Effector memory CD8-positive, alpha-beta T cell (primary cell): Measurements from ENCODE around the gene GCNT2.
A peak's percentile ranks its signal among the peaks of the same experiment; 100 is the strongest.

Source experiments
- ATAC-seq: fragments of 150-1000 bp; cut with Tn5 transposase; replicated peaks from 2 replicates; pipeline ENCODE4 v1.10.0; 2021; ENCODE audit warnings: mild to moderate bottlenecking, moderate library complexity
- DNase-seq, 3 experiments: peaks; one replicate each; pipeline ENCODE4 v3.0.0; 2021
- H3K27ac Mint-ChIP-seq, 2 donors: one replicate each; pipeline ENCODE4 v1.8.0; 2022; ENCODE audit warnings: mild to moderate bottlenecking in 2 of 2, mixed read lengths in 2 of 2, moderate library complexity in 2 of 2
- H3K27me3 Mint-ChIP-seq, 2 donors: one replicate each; pipeline ENCODE4 v1.8.0; 2022; ENCODE audit warnings: mixed read lengths in 2 of 2
- H3K36me3 Mint-ChIP-seq: one replicate; pipeline ENCODE4 v1.8.0; 2022; ENCODE audit warnings: mild to moderate bottlenecking, moderate library complexity, mixed read lengths; ENCODE audit not compliant: insufficient read depth
- H3K4me1 Mint-ChIP-seq, 2 donors: one replicate each; pipeline ENCODE4 v1.8.0; 2022; ENCODE audit warnings: low read depth in 2 of 2, mixed read lengths in 2 of 2
- H3K4me3 Mint-ChIP-seq, 2 donors: one replicate each; pipeline ENCODE4 v1.8.0; 2022; ENCODE audit warnings: mild to moderate bottlenecking in 2 of 2, mixed read lengths in 2 of 2, moderate library complexity in 2 of 2
- H3K9me3 Mint-ChIP-seq, 2 donors: one replicate each; pipeline ENCODE4 v1.8.0; 2022; ENCODE audit warnings: mixed read lengths in 2 of 2

Gene GCNT2

GRCh38 chr6:10542213-10542612, 21.1 kb downstream of the GCNT2 start:
- Mint-ChIP-seq H3K4me1 (peaks cover 3 to 5% of the 10 kb centered on the region in 2 donors), H3K27me3 (no peaks in the 10 kb centered on the region), H3K4me3 (no peak overlapping the region), H3K27ac (peak overlapping the region in 1 of 2 donors; percentile 5), H3K9me3 (peaks cover 0 to 7% of the 10 kb centered on the region in 2 donors), H3K36me3 (no peaks in the 10 kb centered on the region)
- no peak for DNase-seq
- no peak for ATAC-seq

- no peak for DNase-seq
- peaks cover 0 to 7% of the 10 kb centered on the region in 2 donors for H3K9me3 Mint-ChIP-seq
- no peak overlapping the region for H3K4me3 Mint-ChIP-seq
- H3K36me3 Mint-ChIP-seq, result no peaks in the 10 kb centered on the region
- H3K27ac Mint-ChIP-seq, result no peak overlapping the region
- no peaks in the 10 kb centered on the region for H3K27me3 Mint-ChIP-seq
- peaks cover 3 to 5% of the 10 kb centered on the region in 2 donors for H3K4me1 Mint-ChIP-seq
- ATAC-seq, result no peak
Observed at GRCh38 chr6:10543488-10543887, 22.3 kb downstream of the GCNT2 start.

DNA sequence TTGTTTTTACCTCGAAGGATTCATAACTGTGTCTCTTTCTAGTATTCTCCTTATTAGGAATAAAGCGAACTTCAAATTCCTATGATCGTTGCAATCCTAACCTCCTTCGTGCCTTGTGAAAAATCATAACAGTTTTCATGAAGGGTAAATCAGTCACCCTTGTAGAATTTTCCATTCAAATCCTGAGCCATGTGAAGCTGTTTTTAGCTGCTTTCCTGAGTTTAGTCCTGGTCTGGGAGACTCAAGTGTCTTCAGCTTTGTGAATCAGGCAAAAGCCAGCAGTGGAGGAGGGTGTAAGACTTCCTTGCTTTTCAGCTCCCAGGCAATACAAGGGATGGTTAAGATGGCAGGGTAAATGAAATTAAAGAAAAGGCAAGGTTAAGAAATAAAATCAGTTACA, 24.3 kb downstream of the GCNT2 start:
- H3K9me3 Mint-ChIP-seq, result peaks cover 0 to 7% of the 10 kb centered on the region in 2 donors
- no peak overlapping the region for H3K4me3 Mint-ChIP-seq
- ATAC-seq (no peak), DNase-seq (no peak)
- H3K4me1 Mint-ChIP-seq, result peaks cover 3 to 5% of the 10 kb centered on the region in 2 donors
- H3K27ac Mint-ChIP-seq, result no peak overlapping the region
- H3K27me3 Mint-ChIP-seq, result no peaks in the 10 kb centered on the region
- no peaks in the 10 kb centered on the region for H3K36me3 Mint-ChIP-seq

DNA sequence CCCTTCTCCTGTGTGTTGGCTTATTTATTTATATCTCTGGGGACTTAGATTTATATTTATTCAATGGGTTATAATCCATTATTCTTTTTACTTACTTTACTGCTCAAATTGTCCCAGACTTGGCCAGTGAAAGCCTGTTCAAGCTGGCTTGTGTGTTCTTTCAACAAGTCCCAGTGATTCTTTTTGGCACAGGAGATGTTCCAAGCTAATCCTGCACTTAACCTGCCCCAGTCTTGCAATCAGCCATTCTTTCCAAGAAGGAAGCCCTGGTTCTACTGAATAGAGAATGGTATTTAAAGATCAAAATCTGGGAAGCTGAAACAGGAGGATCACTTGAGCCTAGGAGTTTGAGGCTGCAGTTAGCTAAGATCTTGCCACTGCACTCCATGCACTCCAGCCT, 26.7 kb downstream of the GCNT2 start:
- H3K4me1 Mint-ChIP-seq, result peaks cover 3 to 5% of the 10 kb centered on the region in 2 donors
- no peak for DNase-seq
- H3K27ac Mint-ChIP-seq, result no peak overlapping the region

GRCh38 chr6:10550764-10551163, 29.6 kb downstream of the GCNT2 start:
- Mint-ChIP-seq H3K9me3 (no peaks in the 10 kb centered on the region), H3K36me3 (no peaks in the 10 kb centered on the region), H3K27me3 (no peaks in the 10 kb centered on the region), H3K4me3 (no peak overlapping the region), H3K4me1 (peaks cover 3% of the 10 kb centered on the region in 2 donors), H3K27ac (no peak overlapping the region)
- no peak for DNase-seq
- no peak for ATAC-seq

More for the DNA sequence above, 26.7 kb downstream of the GCNT2 start:
- ATAC-seq, result no peak
- no peak overlapping the region for H3K4me3 Mint-ChIP-seq
- no peaks in the 10 kb centered on the region for H3K36me3 Mint-ChIP-seq
- H3K27me3 Mint-ChIP-seq, result no peaks in the 10 kb centered on the region
- H3K9me3 Mint-ChIP-seq, result no peaks in the 10 kb centered on the region

DNA sequence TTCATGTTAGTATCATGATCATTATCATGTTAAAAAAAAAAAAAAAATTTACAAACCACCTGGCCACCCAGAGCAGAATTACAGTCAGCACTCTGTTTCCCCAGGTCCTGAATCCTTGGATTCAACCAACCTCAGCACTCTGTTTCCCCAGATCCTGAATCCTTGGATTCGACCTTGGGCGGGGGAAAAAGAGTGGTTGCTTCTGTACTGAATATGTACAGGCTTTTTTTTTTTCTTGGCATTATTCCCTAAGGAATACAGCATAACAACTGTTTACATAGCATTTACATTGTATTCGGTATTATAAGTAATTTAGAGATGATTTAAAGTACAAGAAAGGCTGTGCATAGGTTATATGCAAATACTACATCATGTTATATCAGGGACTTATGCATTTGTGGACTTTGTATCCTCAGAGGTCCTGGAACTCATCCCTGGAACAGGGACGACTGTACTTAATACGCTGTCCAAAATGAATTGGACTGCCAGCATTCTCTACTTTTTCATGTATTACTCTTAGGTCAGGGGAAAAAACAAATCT, 31.2 kb downstream of the GCNT2 start:
- H3K36me3 Mint-ChIP-seq, result no peaks in the 10 kb centered on the region
- DNase-seq, result no peak
- H3K9me3 Mint-ChIP-seq, result no peaks in the 10 kb centered on the region
- no peak overlapping the region for H3K4me3 Mint-ChIP-seq
- H3K4me1 Mint-ChIP-seq, result peaks cover 0 to 3% of the 10 kb centered on the region in 2 donors
- no peaks in the 10 kb centered on the region for H3K27me3 Mint-ChIP-seq
- H3K27ac Mint-ChIP-seq, result no peak overlapping the region
- no peak for ATAC-seq

- Mint-ChIP-seq H3K9me3 (no peaks in the 10 kb centered on the region), H3K36me3 (no peaks in the 10 kb centered on the region), H3K27me3 (no peaks in the 10 kb centered on the region), H3K27ac (no peak overlapping the region), H3K4me3 (no peak overlapping the region), H3K4me1 (peaks cover 0 to 3% of the 10 kb centered on the region in 2 donors)
- DNase-seq, result no peak
- no peak for ATAC-seq
Observed at GRCh38 chr6:10553871-10554270, 32.7 kb downstream of the GCNT2 start.

GRCh38 chr6:10554826-10555225, 33.7 kb downstream of the GCNT2 start:
- H3K4me3 Mint-ChIP-seq, result no peak overlapping the region
- no peak for DNase-seq

DNA sequence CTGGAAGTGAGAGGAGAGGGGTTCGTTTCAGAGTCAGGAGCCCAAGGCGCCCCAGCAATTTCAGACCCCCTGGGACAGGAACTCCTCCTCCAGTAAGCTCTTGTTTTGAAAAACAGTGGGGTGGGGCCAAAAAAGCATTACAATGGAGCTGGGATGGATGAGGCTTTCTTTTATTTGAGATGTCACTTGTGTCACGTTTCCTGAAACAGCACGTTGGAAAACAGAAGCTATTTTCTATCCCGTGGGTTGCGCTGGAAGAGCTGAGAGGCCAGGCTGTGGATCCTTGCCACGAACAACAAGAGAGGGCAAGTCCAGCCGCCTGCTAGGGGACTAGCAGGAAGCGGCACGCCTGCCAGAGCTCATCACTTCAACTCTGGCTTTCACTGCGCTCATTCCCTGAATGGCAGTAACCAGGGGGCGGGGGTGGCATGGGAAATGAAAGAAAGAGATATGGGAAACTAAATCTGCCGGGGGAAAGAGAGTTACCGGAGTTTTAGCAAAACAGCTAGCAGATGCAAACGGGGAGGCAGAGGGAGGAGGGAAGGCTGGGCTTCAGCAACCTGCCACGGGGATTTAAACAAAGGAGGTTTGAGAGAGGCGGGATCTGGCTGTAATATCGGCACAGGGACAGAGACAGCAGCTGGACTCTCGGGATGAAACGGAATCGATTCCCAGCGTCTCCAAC, 34.6 kb downstream of the GCNT2 start:
- H3K4me3 Mint-ChIP-seq, result no peak overlapping the region
- ATAC-seq, result no peak
- no peak for DNase-seq
- no peaks in the 10 kb centered on the region for H3K27me3 Mint-ChIP-seq
- H3K4me1 Mint-ChIP-seq, result peaks cover 0 to 3% of the 10 kb centered on the region in 2 donors
- H3K9me3 Mint-ChIP-seq, result no peaks in the 10 kb centered on the region
- no peaks in the 10 kb centered on the region for H3K36me3 Mint-ChIP-seq
- H3K27ac Mint-ChIP-seq, result peak overlapping the region in 1 of 2 donors; percentile 31

More at GRCh38 chr6:10554826-10555225, 33.7 kb downstream of the GCNT2 start:
- no peaks in the 10 kb centered on the region for H3K9me3 Mint-ChIP-seq
- peaks cover 0 to 3% of the 10 kb centered on the region in 2 donors for H3K4me1 Mint-ChIP-seq
- no peaks in the 10 kb centered on the region for H3K36me3 Mint-ChIP-seq
- no peaks in the 10 kb centered on the region for H3K27me3 Mint-ChIP-seq
- no peak overlapping the region for H3K27ac Mint-ChIP-seq
- no peak for ATAC-seq

- H3K27ac Mint-ChIP-seq, result no peak overlapping the region
- no peak for DNase-seq
- no peaks in the 10 kb centered on the region for H3K36me3 Mint-ChIP-seq
- H3K27me3 Mint-ChIP-seq, result no peaks in the 10 kb centered on the region
- H3K4me3 Mint-ChIP-seq, result no peak overlapping the region
- peaks cover 0 to 5% of the 10 kb centered on the region in 2 donors for H3K4me1 Mint-ChIP-seq
- ATAC-seq, result no peak
- no peaks in the 10 kb centered on the region for H3K9me3 Mint-ChIP-seq
Observed at GRCh38 chr6:10556589-10556988, 35.4 kb downstream of the GCNT2 start.

DNA sequence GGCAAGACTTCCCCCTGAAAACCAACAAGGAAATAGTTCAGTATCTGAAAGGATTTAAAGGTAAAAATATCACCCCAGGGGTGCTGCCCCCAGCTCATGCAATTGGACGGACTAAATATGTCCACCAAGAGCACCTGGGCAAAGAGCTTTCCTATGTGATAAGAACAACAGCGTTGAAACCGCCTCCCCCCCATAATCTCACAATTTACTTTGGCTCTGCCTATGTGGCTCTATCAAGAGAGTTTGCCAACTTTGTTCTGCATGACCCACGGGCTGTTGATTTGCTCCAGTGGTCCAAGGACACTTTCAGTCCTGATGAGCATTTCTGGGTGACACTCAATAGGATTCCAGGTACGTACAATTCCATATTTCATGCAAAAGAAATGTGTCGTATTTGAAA, 35.8 kb downstream of the GCNT2 start:
- no peak overlapping the region for H3K4me3 Mint-ChIP-seq
- no peaks in the 10 kb centered on the region for H3K36me3 Mint-ChIP-seq
- no peaks in the 10 kb centered on the region for H3K27me3 Mint-ChIP-seq
- H3K4me1 Mint-ChIP-seq, result peaks cover 0 to 8% of the 10 kb centered on the region in 2 donors
- no peak overlapping the region for H3K27ac Mint-ChIP-seq
- no peak for ATAC-seq
- DNase-seq, result no peak
- no peaks in the 10 kb centered on the region for H3K9me3 Mint-ChIP-seq

- peaks cover 0 to 8% of the 10 kb centered on the region in 2 donors for H3K4me1 Mint-ChIP-seq
- H3K4me3 Mint-ChIP-seq, result no peak overlapping the region
- ATAC-seq (no peak), DNase-seq (no peak)
- no peaks in the 10 kb centered on the region for H3K9me3 Mint-ChIP-seq
- H3K27me3 Mint-ChIP-seq, result no peaks in the 10 kb centered on the region
- H3K27ac Mint-ChIP-seq, result no peak overlapping the region
- no peaks in the 10 kb centered on the region for H3K36me3 Mint-ChIP-seq
Observed at GRCh38 chr6:10557913-10558312, 36.8 kb downstream of the GCNT2 start.

- H3K4me3 Mint-ChIP-seq, result no peak overlapping the region
- H3K4me1 Mint-ChIP-seq, result peaks cover 0 to 8% of the 10 kb centered on the region in 2 donors
- H3K27me3 Mint-ChIP-seq, result no peaks in the 10 kb centered on the region
- DNase-seq (no peak), ATAC-seq (no peak)
- H3K36me3 Mint-ChIP-seq, result no peaks in the 10 kb centered on the region
- no peak overlapping the region for H3K27ac Mint-ChIP-seq
- no peaks in the 10 kb centered on the region for H3K9me3 Mint-ChIP-seq
Observed at GRCh38 chr6:10558565-10558964, 37.4 kb downstream of the GCNT2 start.

DNA sequence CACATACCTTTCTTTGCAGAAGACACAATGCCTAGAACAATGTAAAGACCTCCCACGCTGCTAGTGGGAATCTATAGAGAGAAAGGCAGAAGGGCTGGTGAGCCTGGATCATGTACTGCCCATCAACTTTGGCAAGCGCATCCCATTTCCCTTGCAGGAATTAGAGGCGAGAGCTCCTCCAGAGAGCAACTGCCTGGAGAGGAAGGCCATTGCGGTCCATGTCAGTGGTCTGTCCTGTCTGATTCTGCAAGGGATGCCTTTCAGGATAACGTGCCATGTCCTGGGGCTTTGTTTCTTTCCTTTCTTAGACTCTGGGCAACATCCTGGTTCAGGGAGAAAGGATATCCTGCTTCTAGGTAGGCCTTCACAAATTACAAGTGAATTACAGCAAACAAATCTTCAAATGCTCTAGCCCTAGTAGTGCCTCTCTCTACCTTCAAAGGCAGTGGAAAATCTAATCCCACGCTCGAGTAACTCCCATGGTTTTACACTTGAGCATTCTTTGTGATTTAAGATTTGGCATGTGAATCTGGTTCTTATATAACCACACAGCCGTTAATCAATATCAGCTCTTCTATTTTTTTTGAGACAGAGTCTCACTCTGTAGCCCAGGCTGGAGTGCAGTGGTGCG, 38.5 kb downstream of the GCNT2 start:
- Mint-ChIP-seq H3K27ac (no peak overlapping the region), H3K9me3 (no peaks in the 10 kb centered on the region), H3K4me1 (peaks cover 0 to 8% of the 10 kb centered on the region in 2 donors), H3K4me3 (no peak overlapping the region), H3K36me3 (no peaks in the 10 kb centered on the region), H3K27me3 (no peaks in the 10 kb centered on the region)
- ATAC-seq (no peak), DNase-seq (no peak)
